Osteocyte (in vitro differentiated cells): ENCODE results near the gene CASP10. TPM values are rescaled to one million over a fixed set of nuclear protein-coding genes. Genes with fewer than 3 reads are reported as not detected.

Experiments used
- DNase-seq: peaks from one replicate; pipeline ENCODE4 v3.0.0; 2021; ENCODE audit warnings: mixed read lengths; ENCODE audit not compliant: unreplicated experiment; ENCODE audit errors: extremely low spot score
- H3K27ac Mint-ChIP-seq: one replicate; pipeline ENCODE4 v1.8.0; 2021; ENCODE audit warnings: mild to moderate bottlenecking, mixed read lengths; ENCODE audit not compliant: unreplicated experiment
- H3K27me3 Mint-ChIP-seq: one replicate; pipeline ENCODE4 v1.8.0; 2021; ENCODE audit warnings: mixed read lengths; ENCODE audit not compliant: unreplicated experiment
- H3K36me3 Mint-ChIP-seq: one replicate; pipeline ENCODE4 v1.8.0; 2021; ENCODE audit warnings: mixed read lengths; ENCODE audit not compliant: unreplicated experiment
- H3K4me1 Mint-ChIP-seq: one replicate; pipeline ENCODE4 v1.8.0; 2021; ENCODE audit warnings: mixed read lengths; ENCODE audit not compliant: unreplicated experiment
- H3K4me3 Mint-ChIP-seq: one replicate; pipeline ENCODE4 v1.8.0; 2021; ENCODE audit warnings: mild to moderate bottlenecking, moderate library complexity, mixed read lengths; ENCODE audit not compliant: unreplicated experiment
- H3K9me3 Mint-ChIP-seq: one replicate; pipeline ENCODE4 v1.8.0; 2021; ENCODE audit warnings: mixed read lengths; ENCODE audit not compliant: unreplicated experiment
- CTCF ChIP-seq: fragments of 200-600 bp; sonication (generic); IDR thresholded peaks from 2 replicates; pipeline ENCODE4 v1.5.0; 2021; ENCODE audit warnings: antibody characterized with exemption, mild to moderate bottlenecking, moderate library complexity
- total RNA-seq: library from RNA; stranded (reverse); gene quantifications from 2 replicates; pipeline ENCODE4 v1.2.1, GENCODE V29; 2021

CASP10 gene
- total RNA-seq, 1 donor from 2014 or later, result 0.35 TPM

GRCh38 chr2:201267278-201268030, 84.5 kb downstream of the CASP10 start:
- Mint-ChIP-seq H3K27ac (no peak overlapping the region), H3K9me3 (no peaks in the 10 kb centered on the region), H3K4me3 (no peak overlapping the region), H3K36me3 (peaks cover 23% of the 10 kb centered on the region), H3K4me1 (peaks cover 9% of the 10 kb centered on the region), H3K27me3 (no peaks in the 10 kb centered on the region)
- TF ChIP-seq CTCF, result no peak
- DNase-seq, result no peak

- H3K4me1 Mint-ChIP-seq, result no peaks in the 10 kb centered on the region
- H3K36me3 Mint-ChIP-seq, result peaks cover 33% of the 10 kb centered on the region
- no peak overlapping the region for H3K27ac Mint-ChIP-seq
- no peak overlapping the region for H3K4me3 Mint-ChIP-seq
- TF ChIP-seq CTCF, result no peak
- no peaks in the 10 kb centered on the region for H3K9me3 Mint-ChIP-seq
- H3K27me3 Mint-ChIP-seq, result no peaks in the 10 kb centered on the region
- no peak for DNase-seq
Measured at GRCh38 chr2:201269764-201270163, 86.8 kb downstream of the CASP10 start.

- no peaks in the 10 kb centered on the region for H3K27me3 Mint-ChIP-seq
- no peaks in the 10 kb centered on the region for H3K9me3 Mint-ChIP-seq
- H3K4me1 Mint-ChIP-seq, result no peaks in the 10 kb centered on the region
- peaks cover 40% of the 10 kb centered on the region for H3K36me3 Mint-ChIP-seq
- H3K4me3 Mint-ChIP-seq, result no peak overlapping the region
- no peak overlapping the region for H3K27ac Mint-ChIP-seq
- DNase-seq, result no peak
- TF ChIP-seq CTCF, result no peak
Measured at GRCh38 chr2:201270293-201271001, 87.5 kb downstream of the CASP10 start.

GRCh38 chr2:201271917-201272316, 89.0 kb downstream of the CASP10 start:
- Mint-ChIP-seq H3K27ac (no peak overlapping the region), H3K4me3 (no peak overlapping the region), H3K36me3 (peaks cover 43% of the 10 kb centered on the region), H3K9me3 (no peaks in the 10 kb centered on the region), H3K27me3 (no peaks in the 10 kb centered on the region), H3K4me1 (no peaks in the 10 kb centered on the region)
- no peak for TF ChIP-seq CTCF
- no peak for DNase-seq

GRCh38 chr2:201273330-201273983, 90.5 kb downstream of the CASP10 start:
- Mint-ChIP-seq H3K27ac (no peak overlapping the region), H3K4me3 (no peak overlapping the region), H3K36me3 (peaks cover 40% of the 10 kb centered on the region), H3K9me3 (no peaks in the 10 kb centered on the region), H3K4me1 (no peaks in the 10 kb centered on the region), H3K27me3 (no peaks in the 10 kb centered on the region)
- no peak for TF ChIP-seq CTCF
- DNase-seq, result no peak
